GM19099 (cell line): Measurements from ENCODE around the gene CYLC2.

Experiments used
- POLR2A ChIP-seq: IDR thresholded peaks from 3 replicates; pipeline ENCODE4 v1.6.1; 2011; ENCODE audit warnings: low read depth; ENCODE audit not compliant: insufficient read length; ENCODE audit errors: extremely low read depth

CYLC2 gene, protein sequence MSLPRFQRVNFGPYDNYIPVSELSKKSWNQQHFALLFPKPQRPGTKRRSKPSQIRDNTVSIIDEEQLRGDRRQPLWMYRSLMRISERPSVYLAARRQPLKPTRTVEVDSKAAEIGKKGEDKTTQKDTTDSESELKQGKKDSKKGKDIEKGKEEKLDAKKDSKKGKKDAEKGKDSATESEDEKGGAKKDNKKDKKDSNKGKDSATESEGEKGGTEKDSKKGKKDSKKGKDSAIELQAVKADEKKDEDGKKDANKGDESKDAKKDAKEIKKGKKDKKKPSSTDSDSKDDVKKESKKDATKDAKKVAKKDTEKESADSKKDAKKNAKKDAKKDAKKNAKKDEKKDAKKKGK

DNA sequence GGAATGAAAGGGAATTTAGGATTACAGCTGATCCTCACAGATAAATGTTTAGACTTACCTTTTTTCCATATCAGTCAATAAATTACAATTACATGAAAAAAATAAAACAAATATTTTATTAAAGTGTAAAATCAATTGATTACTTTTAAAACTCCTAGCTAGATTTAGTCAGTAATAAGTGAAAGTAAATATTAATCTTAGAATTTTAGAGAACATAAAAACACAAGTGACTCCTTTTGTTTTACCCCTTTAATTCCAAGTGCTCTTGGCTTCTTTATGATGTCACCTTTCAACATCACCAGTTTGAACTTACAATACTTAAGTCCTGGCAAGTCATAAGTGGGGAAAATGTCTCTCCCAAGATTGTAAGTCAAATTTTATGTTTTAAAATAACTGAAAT is at the start of gene CYLC2:
Gene CYLC2 (plus strand): TSS at position 301 of the 400 bp plus-strand sequence. CDS start 48 bp downstream, at position 349.
- TF ChIP-seq POLR2A: no peak

DNA sequence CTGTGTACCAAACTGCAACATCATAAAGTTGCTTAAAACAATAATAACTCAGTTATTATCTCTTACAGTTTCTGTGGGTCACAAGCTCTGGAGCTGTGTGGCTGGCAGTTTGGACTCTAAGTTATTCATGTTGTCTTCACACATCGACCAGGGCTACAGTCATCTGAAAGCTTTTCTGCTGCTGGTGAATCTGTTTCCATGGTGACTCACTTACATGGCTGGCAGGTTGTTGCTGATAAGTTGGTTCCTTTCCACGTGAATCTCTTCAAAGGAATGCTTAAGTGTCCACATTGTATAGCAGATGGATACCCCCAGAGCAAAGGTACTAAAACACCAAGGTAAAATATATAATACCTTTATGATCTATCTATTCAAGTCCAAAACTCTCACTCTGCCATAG is 44.8 kb upstream of the CYLC2 start:
- TF ChIP-seq POLR2A: no peak

DNA sequence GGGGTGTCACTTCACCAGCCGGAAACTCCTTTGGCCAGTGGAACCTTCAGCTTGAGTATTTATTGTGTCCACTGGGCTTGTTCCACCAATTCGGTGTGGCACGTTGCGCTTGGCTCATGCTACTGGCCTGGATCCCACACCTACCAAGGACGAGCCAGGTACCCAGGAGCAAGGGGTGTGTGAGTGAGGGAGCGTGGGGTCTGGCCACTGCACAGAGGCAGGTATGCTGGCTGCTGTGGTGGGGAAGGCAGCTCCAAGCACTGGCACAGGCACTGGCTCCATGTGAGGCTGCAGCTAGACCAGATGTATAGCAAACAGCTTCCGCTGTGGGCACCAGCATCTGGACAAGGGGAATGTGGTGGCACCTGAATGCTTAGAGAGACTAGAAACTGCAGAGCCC is 28.1 kb upstream of the CYLC2 start:
- no peak for TF ChIP-seq POLR2A

DNA sequence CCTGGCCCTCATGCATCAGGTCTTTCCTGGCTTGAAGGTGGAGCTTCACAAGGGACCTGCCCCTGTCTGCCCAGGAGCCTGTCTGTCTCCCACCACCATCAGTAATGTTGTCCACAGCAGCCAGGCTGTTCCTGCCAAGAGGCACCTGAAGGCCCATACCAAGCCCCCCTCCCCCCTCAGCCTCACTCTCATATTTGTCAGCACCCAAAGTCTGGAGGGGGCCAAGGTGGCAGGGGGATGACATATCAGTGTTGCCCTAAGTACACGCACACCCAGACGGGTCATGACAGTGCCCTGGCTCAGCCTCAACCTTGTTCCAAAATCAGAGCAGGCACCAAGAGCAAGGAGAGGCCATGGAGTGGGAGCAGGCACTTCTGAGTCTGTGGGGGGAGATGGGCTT is 27.2 kb upstream of the CYLC2 start:
- no peak for TF ChIP-seq POLR2A

DNA sequence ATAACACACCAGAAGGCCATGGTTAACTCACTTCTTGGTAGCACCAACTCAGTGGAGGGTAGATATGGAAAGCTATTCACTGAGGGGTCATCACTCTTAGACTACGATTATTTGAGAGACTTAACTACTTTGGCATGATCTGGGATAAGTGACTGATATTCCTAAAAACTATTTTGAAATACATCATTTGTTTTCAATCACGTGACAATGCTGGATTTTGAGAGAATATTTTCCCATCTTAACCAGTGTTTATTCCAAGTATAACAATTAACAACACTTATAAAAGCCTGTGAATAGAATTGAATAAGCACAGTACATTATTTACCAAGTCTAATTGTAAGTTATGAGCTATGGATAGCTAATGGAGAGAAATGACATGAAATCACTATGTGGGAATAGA is 22.4 kb upstream of the CYLC2 start:
- TF ChIP-seq POLR2A: no peak

DNA sequence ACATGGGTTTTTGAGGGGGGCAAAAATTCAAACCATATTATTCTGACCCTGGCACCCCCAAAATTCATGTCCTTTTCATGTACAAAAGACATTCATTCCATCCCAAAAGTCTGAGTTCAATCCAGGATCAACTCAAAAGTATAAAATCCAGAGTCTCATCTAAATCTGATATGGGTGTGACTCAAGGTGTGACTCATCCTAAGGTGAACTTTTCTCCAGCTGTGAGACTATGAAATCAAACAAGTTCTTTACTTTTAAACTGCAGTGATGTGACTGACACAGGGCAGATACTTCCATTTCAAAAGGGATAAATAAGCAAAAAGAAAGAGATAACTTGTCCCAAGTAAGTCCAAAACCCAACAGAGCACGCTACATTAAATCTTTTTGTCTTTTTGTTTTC is 20.6 kb upstream of the CYLC2 start:
- TF ChIP-seq POLR2A: no peak

DNA sequence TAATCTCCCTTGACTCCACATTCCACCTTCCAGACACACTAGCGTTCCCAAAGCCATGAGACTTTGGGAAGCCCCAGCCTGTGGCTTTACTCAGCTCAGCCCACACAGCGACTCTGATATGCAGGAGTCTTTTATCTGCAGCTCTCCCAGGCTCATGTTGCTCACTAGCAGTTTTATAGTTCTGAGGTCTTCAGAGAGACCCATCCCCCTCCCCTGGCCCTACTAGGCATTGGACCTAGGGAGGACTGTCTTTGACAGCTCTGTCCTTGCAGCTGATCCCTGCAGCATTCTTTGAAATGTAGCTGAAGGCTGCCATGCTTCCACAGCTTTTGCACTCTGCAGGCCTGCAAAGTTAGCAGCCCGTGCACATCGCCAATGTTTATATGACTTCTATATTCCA is 19.9 kb upstream of the CYLC2 start:
- no peak for TF ChIP-seq POLR2A

DNA sequence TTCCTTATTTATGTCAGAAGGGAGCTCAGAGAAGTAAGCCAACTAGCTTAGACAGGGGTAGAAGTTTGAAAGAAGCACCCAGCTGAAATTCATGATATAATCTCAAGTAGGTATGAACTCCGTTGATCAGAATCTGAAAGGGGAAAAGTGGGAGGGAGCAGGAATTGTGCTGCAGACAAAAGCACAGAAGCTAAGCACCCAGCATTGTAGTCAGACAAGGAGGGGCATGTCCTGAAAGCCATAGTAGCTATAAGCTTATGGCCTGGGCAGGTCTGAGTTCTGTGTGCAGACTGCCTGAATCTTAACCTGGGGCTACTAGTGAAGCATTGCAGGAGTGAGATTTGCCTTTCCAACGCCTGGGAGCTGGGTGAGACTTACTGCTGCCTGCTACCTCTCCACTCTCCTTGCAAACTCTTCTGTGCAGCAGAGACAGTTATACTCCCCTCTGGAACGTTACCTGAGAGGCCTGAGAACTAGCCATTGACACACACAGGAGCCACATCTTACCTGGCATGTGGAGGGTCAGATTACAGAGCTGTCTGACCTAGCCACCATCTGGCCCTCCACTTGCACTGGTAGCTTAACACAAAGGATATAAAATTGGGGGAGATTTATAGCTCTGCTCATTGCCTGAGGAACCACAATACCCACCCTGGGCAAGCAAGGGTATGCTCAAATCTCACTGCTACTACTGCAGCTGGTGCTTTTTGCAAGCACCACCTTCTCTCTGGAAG is 9.8 kb upstream of the CYLC2 start:
- TF ChIP-seq POLR2A: no peak

DNA sequence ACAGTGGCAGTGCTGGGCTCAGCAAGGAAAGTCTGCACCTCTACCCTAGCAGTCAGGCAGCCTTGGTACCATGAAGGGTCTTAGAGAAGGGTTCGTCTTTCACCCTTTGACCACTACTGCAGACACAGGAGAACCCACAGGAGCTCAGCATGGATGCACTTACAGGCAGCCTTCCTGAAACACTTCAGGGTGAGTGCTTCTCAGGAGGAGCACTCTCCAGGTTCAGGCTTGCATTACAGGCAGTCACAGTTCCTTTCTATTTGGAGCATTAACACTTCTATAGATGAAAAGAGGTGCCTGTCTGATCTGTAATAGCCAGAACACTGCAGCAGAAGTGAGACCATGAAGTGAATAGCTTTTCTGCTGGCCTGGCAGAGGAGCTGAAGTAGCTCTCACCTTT is 8.7 kb upstream of the CYLC2 start:
- TF ChIP-seq POLR2A: no peak

DNA sequence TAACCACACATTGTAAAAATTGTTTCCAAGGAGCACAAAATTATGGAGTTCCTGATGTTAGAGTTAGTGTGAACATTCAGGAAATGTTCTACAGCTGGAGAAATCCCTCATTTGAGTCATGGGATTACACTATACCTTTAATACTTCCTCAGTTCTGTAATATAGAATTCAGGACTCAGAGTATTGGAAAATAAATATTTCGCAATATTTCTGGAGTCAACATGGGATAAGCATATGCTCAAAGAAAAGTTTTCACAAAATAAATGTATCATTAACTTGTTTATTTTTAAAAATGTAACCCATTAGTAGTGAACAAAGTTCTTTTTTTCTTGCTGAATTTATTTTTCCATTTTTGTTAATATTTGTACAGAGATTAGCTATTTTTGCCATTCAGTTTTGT is 8.6 kb downstream of the CYLC2 start:
- TF ChIP-seq POLR2A: no peak

DNA sequence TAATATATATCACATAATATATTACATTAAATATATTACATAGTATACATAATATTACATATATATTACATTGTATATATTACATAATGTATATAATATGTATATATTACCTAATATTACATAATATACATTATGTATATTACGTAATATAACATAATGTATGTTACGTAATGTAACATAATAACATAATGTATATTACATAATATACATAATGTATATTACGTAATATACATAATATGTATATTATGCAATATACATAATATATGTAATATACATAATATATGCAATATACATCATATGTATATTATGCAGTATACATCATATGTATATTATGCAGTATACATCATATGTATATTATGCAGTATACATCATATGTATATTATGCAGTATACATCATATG is 19.1 kb downstream of the CYLC2 start:
- no peak for TF ChIP-seq POLR2A

DNA sequence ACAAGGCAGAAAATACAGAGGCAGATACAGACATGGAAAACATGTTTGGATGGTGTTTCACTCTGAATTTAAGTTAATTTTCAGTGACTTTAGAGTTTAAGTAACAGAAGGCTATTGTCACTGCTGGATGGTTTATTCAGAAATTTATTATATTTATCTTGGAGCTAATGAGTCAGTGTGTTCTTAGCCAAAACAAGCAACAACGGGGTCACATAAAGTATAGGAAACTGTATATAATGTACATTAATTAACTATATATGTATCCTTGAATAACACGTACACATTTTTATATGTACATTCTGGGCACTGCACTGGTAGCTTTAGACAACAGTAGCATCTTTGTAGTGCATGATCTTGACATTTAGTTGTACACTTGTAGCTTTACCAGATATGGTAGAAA is 30.7 kb downstream of the CYLC2 start:
- TF ChIP-seq POLR2A: no peak

DNA sequence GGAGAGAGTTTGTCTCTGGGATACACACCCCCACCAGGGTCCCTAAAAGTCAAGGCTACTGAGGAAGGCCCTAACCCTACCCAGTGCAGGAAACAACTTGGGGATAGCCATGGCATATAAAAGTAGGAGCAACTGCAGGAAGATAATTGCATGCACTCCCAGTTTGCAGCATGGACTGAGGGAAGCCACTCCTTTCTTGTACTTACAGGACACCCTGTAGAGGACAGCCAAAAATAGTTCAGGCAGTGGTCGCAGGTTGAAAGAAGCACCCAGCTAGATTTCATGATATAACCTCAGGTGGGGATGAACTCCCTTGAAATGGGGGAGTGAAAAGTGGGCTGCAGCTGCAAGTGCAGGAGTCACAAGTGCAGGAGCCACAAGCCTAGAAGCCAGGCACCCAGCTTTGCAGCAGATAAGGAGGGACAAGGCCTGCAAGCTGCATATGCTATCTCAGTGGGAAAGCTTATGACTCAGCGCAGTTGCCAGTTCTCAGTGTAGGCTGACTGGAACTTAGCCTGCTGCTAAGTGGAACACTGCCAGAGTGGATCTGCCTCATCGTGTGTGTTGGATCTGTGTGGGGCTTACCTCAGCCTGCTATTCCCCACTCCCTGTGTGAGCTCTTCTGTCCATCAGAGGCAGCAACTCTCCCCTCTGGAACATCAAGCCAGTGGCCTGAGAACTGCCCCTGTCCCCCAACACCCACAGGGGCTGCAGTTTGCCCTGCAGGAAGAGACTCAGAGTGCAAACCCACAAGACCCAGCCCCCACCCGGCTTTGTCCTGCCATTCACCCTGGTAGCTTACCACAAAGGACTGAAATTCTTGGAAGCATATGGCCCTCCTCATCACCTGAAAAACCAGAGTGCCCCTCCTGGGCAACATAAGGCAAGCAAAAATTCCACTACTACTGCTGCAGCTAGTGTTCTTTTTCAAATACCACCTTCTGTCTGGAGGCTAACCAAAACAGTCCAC is 42.7 kb downstream of the CYLC2 start:
- no peak for TF ChIP-seq POLR2A

DNA sequence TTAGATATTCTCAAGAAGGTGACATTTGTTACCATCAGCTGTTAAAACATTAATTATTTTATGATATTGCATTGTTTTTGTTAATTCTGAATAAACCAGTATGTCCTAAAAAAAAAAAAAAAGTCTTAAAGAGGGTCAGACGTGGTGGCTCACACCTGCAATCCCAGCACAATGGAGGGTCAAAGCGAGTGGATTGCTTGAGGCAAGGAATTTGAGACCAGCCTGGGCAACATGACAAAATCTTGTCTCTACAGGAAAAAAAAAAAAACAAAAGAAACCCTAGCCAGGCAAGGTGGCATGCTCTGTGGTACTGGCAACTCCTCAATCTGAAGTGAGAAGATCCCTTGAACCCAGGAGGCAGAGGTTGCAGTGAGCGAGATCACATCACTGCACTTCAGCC is 46.8 kb downstream of the CYLC2 start:
- TF ChIP-seq POLR2A: no peak
